Skeletal muscle cell (primary cell): Measurements from ENCODE around the gene WASL.

Experiments used
- DNase-seq: peaks from one replicate; pipeline ENCODE4 v3.0.0-alpha.2; 2010; ENCODE audit warnings: low read depth
- H3K4me3 ChIP-seq: 2 replicates; pipeline ENCODE4 v1.5.1; 2011; ENCODE audit warnings: low read depth, mild to moderate bottlenecking, control low read depth, low read length, moderate library complexity

WASL gene

GRCh38 chr7:123712619-123713018 is 36.2 kb downstream of the WASL start:
- DNase-seq = peak; percentile 37
- H3K4me3 ChIP-seq = no peak overlapping the region

GRCh38 chr7:123711832-123712293 is 36.9 kb downstream of the WASL start:
- H3K4me3 ChIP-seq = no peak overlapping the region
- no peak for DNase-seq

DNA sequence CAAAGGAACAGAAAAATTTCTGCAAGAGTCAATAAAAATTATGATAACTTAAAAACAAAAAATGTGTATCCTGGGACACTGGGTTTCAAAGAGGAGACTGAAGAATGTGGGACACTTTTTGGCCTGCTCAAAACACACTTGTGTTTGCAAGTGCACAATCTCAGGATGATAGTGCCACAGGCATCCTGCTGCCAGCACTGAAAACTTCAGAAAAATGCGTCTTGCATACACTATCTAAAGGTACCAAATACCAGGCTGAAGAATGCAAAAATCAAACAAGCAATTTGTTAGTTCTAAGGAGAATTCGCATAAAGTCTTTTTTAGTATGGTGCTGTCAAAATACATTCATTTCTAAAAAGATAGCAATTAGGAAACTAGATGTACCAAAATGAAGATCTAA is 38.1 kb downstream of the WASL start:
- DNase-seq = no peak
- H3K4me3 ChIP-seq = no peak overlapping the region

GRCh38 chr7:123709525-123709924 is 39.3 kb downstream of the WASL start:
- DNase-seq = no peak

DNA sequence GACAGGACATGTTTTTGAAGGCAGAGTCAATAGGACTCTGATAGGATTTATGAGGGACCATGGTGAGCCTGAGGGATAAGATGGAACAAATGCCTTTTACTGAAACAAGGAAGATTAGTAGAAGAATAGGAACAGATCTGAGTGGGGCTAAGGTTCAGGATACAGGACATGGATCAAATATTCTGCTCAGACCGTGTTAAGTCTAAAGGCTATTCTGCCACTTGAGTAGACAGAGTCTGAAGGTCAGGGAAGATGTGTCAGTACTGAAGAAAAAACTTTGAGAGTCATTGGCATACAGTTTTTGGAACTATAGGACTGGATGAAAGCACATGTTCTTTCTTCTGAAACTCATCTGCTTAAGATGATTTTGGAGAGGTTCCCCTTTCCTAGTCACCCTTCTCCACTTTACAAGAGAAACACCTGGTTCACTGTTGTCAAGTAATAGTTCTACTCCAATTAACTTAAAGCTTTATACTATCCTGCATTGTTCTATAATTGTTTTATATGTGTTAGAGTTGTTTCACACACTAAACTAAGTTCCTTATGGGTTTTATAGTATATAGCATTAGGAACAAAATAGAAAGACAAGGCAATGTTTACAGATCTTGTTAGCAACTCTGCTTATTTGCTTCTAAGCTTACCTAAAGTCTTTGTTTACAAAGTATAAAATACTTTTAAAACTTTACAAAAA is 43.4 kb downstream of the WASL start:
- DNase-seq = no peak
- no peak overlapping the region for H3K4me3 ChIP-seq

More at GRCh38 chr7:123709525-123709924, 39.3 kb downstream of the WASL start:
- no peak overlapping the region for H3K4me3 ChIP-seq

DNA sequence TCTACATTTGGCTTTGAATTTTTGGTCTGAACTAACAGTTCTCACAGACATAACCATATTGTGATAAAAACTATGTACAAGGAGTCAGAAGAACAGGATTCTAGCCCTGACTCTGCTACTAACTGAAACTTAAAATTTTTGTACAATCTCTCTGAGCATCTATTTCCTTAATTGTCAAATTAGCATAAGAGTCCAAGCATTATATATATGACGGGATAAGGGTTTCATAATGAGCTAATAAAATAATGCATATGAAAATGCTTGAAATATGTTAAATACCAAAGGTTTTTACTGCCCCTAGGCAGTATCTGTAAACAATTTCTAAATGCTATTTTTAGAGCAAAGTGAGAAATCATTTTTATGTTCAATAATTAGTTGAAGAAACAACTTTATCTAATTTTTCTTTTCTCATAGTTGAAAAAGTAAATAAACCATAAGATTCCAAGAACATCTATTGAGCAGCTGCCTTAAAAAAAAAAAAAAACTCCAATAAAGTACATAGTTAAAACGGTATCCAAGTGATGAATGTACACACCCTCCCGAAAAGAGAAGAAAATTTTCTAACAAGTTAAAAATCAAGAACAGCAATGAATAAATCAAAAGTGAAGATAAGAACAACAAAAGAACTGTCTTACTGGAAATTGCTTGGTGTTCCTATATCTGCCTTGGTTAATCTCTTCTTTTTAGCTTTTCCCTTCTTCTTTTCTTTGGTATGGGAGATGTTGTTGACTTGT is 52.7 kb downstream of the WASL start:
- DNase-seq = no peak

DNA sequence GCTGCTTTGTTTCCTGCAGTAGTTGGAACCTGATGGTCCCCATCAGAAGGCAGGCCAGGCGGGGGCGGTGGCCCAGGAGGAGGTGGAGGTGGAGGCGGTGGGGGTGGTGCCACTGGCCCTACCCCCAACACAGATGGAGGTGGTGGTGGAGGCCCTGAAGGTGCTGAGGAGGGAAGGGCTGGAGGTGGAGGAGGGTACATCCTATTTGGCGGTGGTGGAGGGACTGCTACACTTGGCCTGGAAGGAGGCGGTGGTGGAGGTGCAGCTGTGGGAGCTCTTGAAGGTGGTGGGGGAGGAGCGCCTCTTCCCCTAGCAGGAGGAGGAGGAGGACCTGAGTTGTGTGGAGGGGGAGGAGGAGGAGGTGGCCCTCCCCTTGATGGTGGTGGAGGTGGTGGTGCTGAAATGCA is 56.3 kb downstream of the WASL start:
- no peak for DNase-seq
- H3K4me3 ChIP-seq = no peak overlapping the region

More for the DNA sequence above, 52.7 kb downstream of the WASL start:
- no peak overlapping the region for H3K4me3 ChIP-seq

DNA sequence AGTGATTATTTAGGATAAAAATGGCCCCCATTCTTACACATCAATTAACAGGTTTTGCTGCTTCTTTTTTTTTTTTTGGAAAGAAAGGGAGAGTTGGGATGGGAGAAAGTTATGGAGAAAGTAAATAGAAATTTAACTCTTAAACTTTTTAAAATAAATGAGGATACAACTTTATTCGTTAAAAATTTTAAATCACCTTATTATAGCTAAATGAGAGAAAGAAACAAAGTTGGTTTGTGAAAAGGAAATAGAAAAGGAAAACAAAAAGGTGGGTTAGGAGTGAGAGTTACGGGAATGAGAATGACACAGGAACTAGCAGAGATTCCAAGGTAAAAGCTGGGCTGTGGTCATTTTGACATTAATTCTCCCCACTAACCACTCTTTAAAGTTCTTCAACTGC is 58.3 kb downstream of the WASL start:
- no peak overlapping the region for H3K4me3 ChIP-seq
- DNase-seq = no peak

DNA sequence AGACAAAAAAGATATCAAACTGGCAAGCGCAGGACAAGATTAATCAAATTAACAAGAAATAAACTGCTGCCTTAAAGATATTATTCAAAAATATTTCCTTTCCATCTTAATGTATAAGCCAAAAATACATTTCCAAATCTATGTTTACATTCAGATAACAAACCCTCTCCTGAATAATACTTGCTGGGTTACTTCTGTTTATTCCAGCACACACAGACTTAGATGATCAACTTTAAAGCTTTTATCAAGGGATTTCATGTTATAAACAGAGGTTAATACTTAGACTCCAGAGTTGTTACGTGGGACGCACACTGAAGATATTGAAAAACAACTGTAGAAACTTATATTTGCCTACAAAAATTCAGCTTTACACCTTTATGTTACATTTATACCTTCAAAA is 59.6 kb downstream of the WASL start:
- no peak overlapping the region for H3K4me3 ChIP-seq
- DNase-seq = no peak

GRCh38 chr7:123687727-123688126 is 61.1 kb downstream of the WASL start:
- H3K4me3 ChIP-seq = no peak overlapping the region

GRCh38 chr7:123687161-123687560 is 61.6 kb downstream of the WASL start:
- DNase-seq = no peak
- H3K4me3 ChIP-seq = no peak overlapping the region

More at GRCh38 chr7:123687727-123688126, 61.1 kb downstream of the WASL start:
- DNase-seq = no peak

- H3K4me3 ChIP-seq = no peak overlapping the region
- DNase-seq = peak; percentile 20
These were observed 66.1 kb downstream of the WASL start for GRCh38 chr7:123682690-123683089.

- H3K4me3 ChIP-seq = no peak overlapping the region
- DNase-seq = no peak
These were observed 67.2 kb downstream of the WASL start for GRCh38 chr7:123681561-123681960.

DNA sequence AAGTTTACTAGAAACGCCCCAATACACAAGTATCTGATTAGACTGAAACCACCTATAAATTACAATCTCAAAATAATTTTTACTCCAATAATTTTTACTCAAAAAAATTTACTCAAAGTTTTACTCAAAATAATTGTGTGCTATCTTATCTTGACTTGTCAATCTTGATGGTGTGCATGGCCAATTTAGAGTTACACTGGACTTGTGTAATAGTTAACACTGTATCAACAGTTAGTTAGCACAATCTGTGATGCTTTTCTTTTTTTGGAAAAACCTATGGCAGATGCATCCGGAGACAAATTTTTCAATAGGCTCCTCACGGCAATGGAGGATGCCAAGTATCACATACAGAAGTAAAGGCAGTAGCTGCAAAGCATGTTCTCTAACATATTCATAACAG is 68.2 kb downstream of the WASL start:
- DNase-seq = no peak

DNA sequence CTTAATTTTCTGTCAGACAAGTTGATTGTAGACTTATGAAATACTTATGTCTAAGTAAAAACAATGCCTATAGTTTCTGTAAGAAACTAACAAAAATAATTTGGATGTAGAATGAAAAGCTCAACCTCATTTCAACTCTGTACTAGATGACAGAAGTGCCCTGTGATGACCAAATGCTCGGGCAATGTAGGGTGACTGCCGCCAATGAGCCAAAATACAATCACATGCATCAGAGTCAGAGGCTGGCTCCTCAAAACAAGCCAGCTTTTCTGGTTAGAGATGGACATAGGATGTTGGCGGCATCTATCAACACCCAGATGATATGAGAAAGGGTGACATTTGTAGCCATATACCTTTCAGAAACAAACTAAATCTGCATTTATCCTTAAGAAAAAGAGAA is 69.2 kb downstream of the WASL start:
- H3K4me3 ChIP-seq = no peak overlapping the region
- DNase-seq = no peak

More for the DNA sequence above, 68.2 kb downstream of the WASL start:
- H3K4me3 ChIP-seq = no peak overlapping the region

GRCh38 chr7:123677061-123677715 is 71.6 kb downstream of the WASL start:
- DNase-seq = no peak
- H3K4me3 ChIP-seq = no peak overlapping the region

DNA sequence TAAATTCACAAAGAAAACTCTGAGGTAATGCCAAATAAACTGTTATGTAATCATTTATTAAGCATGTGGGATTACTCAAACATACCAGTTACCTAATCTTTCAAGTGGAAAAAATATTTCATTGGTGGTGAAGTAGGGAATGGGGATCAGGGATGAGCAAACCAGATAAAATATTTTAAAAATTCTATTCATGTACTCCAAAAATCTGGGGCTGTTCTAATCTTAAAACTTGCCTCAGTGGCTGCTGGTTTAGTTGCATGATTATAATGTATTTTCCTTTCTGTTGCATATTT is 73.7 kb downstream of the WASL start:
- no peak for DNase-seq
- H3K4me3 ChIP-seq = no peak overlapping the region

DNA sequence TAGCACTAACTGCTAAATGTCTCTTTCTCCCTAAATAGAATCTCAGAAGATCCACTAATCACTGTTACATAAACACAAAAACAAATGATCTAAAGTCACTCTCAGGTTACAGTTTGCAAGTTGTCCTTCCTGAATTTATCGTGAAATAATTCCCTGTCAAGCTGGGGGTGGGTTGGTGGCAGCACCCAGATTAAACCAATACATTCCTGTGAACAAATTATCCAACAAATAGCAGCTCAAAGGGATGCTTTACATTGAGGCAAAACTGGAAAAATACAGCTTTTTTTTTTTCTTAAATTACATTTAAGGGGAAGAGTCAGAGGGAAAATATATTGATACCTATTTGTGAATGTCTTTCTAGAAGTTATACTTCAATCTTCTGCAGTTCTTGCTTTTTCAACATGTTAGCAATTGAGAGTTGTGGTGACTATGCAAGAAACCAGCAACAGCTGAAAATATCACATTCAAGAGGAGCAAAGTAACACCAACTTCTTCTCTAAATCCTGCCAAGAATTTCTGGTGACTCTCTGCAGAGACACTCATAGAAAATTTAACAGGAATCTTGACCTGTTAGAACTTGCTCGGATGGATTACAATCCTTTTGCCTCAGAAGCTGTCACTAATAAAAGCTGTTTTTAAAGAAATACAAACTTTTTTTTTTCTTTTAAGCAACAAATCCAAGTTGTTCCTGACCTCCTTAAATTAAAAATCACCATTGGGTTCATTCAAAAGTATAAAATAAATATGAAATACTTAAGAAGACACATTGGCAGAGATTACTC is 74.2 kb downstream of the WASL start:
- no peak overlapping the region for H3K4me3 ChIP-seq
- peak; percentile 14 for DNase-seq

DNA sequence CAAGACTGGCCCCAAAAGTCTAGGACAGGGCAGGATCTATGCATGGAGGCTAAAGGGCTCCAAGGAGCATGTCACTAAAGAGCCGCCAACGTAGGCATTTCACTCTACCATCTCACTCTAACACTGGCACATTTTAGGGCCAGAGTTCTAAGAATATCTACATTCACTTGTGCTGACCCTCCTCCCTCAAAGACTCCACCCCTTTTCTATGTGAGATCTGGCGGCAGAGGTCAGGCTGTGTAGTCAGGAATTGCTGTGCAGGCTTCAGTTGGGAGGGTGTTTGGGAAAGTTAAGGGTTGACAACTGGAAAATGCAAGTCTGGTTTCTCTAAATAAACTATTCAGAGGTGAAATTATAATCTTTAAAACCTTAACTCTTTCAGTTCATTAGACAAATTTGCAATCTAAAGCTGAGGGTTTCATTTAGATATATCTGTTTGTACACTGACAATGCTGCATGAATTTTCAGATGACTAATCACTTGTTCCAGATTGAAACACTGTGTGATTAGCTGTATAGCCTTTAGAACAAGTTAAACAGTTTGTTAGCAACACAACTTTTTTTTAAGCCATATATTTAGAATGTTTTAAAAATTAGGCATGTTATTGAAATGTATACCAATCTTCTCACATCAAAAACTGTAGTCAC is 74.9 kb downstream of the WASL start:
- no peak for DNase-seq

More for the DNA sequence above, 74.9 kb downstream of the WASL start:
- no peak overlapping the region for H3K4me3 ChIP-seq
